ENCODE data around the gene ELAVL1. TPM values are rescaled to one million over a fixed set of nuclear protein-coding genes. Genes with fewer than 3 reads are reported as not detected.

The ELAVL1 gene
- total and polyA plus RNA-seq, 10 donors = 13.5 to 66.7 (median 29.9) TPM

- Histone ChIP-seq H3K9me3 (no peaks in the 10 kb centered on the region), H3K27ac (no peak overlapping the region), H3K4me3 (no peak overlapping the region), H3K27me3 (replicated peaks in 1 of 7) (no peaks in the 10 kb centered on the region), H3K36me3 (peaks cover 5 to 50% (median 14%) of the 10 kb centered on the region in 6 donors), H3K4me1 (peaks cover 5 to 78% (median 31%) of the 10 kb centered on the region in 6 donors)
- TF ChIP-seq CTCF (IDR thresholded peaks at IDR 0.05 in 8 of 11, conservative IDR thresholded peaks at IDR 0.05 in 3 of 11) = no peak
- TF ChIP-seq POLR2A (IDR thresholded peaks at IDR 0.05) = no peak
- TF ChIP-seq POLR2AphosphoS5 (IDR thresholded peaks at IDR 0.05) = no peak
- intact Hi-C loops (cut with DNase I; ENCODE audit: low total_unique reads) = no loop called here
- no peak for DNase-seq
- WGBS, 5 donors = 92 to 99% (median 95%) methylated on average over 3 of the region's 3 CpGs
These were observed 9.7 kb downstream of the ELAVL1 start for GRCh38 chr19:7995810-7996158.

GRCh38 chr19:7994928-7995809 is 10.3 kb downstream of the ELAVL1 start:
- Histone ChIP-seq H3K9me3 (no peaks in the 10 kb centered on the region), H3K27me3 (replicated peaks in 1 of 7) (no peaks in the 10 kb centered on the region), H3K4me3 (no peak overlapping the region), H3K36me3 (peaks cover 7 to 53% (median 21%) of the 10 kb centered on the region in 6 donors), H3K27ac (no peak overlapping the region), H3K4me1 (peaks cover 2 to 72% (median 26%) of the 10 kb centered on the region in 6 donors)
- TF ChIP-seq CTCF (IDR thresholded peaks at IDR 0.05 in 8 of 11, conservative IDR thresholded peaks at IDR 0.05 in 3 of 11) = no peak
- TF ChIP-seq POLR2AphosphoS5 (IDR thresholded peaks at IDR 0.05) = no peak
- TF ChIP-seq POLR2A (IDR thresholded peaks at IDR 0.05) = no peak
- 77 to 87% (median 79%) methylated on average over 9 of the region's 9 CpGs for WGBS, 5 donors
- DNase-seq = no peak
- intact Hi-C loops (cut with DNase I; ENCODE audit: low total_unique reads) = no loop called here

- H3K36me3 ChIP-seq = peaks cover 7 to 53% (median 29%) of the 10 kb centered on the region in 6 donors
- DNase-seq = no peak
- no peaks in the 10 kb centered on the region for H3K27me3 ChIP-seq (replicated peaks in 1 of 7)
- 65 to 78% (median 73%) methylated on average over 6 of the region's 6 CpGs for WGBS, 5 donors
- no peak overlapping the region for H3K4me3 ChIP-seq
- no peak for TF ChIP-seq POLR2A (IDR thresholded peaks at IDR 0.05)
- no peak for TF ChIP-seq POLR2AphosphoS5 (IDR thresholded peaks at IDR 0.05)
- TF ChIP-seq CTCF (IDR thresholded peaks at IDR 0.05 in 8 of 11, conservative IDR thresholded peaks at IDR 0.05 in 3 of 11) = no peak
- H3K27ac ChIP-seq = no peak overlapping the region
- H3K4me1 ChIP-seq = peaks cover 2 to 61% (median 22%) of the 10 kb centered on the region in 6 donors
- no peaks in the 10 kb centered on the region for H3K9me3 ChIP-seq
- intact Hi-C loops (cut with DNase I; ENCODE audit: low total_unique reads) = no loop called here
These were observed 11.3 kb downstream of the ELAVL1 start for GRCh38 chr19:7994114-7994513.

- Histone ChIP-seq H3K4me3 (no peak overlapping the region), H3K27ac (no peak overlapping the region), H3K9me3 (no peaks in the 10 kb centered on the region), H3K4me1 (peaks cover under 1 to 56% (median 20%) of the 10 kb centered on the region in 6 donors), H3K36me3 (peaks cover 7 to 53% (median 35%) of the 10 kb centered on the region in 6 donors), H3K27me3 (replicated peaks in 1 of 7) (no peaks in the 10 kb centered on the region)
- intact Hi-C loops (cut with DNase I; ENCODE audit: low total_unique reads) = no loop called here
- TF ChIP-seq POLR2A (IDR thresholded peaks at IDR 0.05) (no peak), POLR2AphosphoS5 (IDR thresholded peaks at IDR 0.05) (no peak), CTCF (IDR thresholded peaks at IDR 0.05 in 8 of 11, conservative IDR thresholded peaks at IDR 0.05 in 3 of 11) (no peak)
- whole genome bisulfite sequencing, 5 donors = 91 to 96% (median 94%) methylated on average over 11 of the region's 11 CpGs
- DNase-seq = no peak
These were observed 11.9 kb downstream of the ELAVL1 start for GRCh38 chr19:7993560-7993959.
